GM12865 (cell line): ENCODE data around the gene TPD52L3.
A peak's percentile ranks its signal among the peaks of the same experiment; 100 is the strongest.

Experiments
- DNase-seq: peaks from one replicate; pipeline ENCODE4 v3.0.0; 2010; ENCODE audit warnings: low read depth
- H3K4me3 ChIP-seq: 2 replicates; pipeline ENCODE4 v1.5.1; 2011; ENCODE audit warnings: mild to moderate bottlenecking, low read depth, low read length, control low read depth
- CTCF ChIP-seq: IDR thresholded peaks from 2 replicates; pipeline ENCODE4 v1.5.1; 2011; ENCODE audit warnings: low read length, control low read depth, low read depth, inconsistent platforms; ENCODE audit not compliant: insufficient read depth; ENCODE audit errors: missing control alignments

The TPD52L3 gene

GRCh38 chr9:6328103-6328502, at the start of gene TPD52L3:
Gene TPD52L3, plus strand, starts transcription at chr9:6328375. Its CDS starts 221 bp downstream, at chr9:6328596.
- DNase-seq, result no peak
- no peak for TF ChIP-seq CTCF
- H3K4me3 ChIP-seq, result no peak within 1 kb of the TSS

DNA sequence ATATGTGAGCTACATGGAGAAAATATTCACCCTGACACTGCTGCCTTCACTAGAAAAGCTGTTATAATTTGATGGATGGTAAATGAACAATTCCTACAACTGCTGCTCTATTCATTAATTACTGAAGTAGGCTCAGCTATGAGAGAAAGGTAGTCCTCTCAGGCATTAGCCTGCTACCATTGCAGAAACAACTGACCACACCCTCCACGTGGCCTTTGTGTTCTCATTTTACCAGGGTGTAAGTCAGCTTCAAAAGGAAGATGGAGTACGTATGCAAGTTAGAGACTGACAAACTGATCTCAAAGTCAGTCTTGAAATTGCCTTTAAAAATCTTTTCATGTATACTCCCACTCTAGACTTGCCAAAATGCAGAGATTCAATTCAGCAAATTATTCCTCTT, 26.3 kb upstream of the TPD52L3 start:
- no peak for TF ChIP-seq CTCF
- no peak for DNase-seq
- H3K4me3 ChIP-seq, result no peak overlapping the region

- no peak for DNase-seq
- no peak for TF ChIP-seq CTCF
- no peak overlapping the region for H3K4me3 ChIP-seq
Measured at GRCh38 chr9:6302417-6302816, 25.8 kb upstream of the TPD52L3 start.

DNA sequence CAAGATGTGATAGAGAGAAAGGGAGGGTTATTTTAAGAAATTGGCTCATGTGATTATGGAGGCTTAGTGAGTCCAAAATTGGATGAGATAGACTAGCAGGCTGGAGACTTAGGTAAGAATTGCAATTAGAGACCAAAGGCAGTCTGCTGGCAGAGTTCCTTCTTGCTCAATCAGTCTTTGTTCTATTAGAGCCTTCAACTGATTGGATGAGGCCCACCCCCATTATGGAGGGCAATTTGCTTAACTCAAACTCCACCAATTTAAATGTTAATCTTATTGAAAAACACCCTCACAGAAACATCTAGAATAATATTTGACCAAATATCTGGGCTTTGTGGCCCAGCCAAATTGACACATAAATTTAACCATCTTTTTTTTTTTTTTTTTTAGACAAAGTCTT, 23.9 kb upstream of the TPD52L3 start:
- DNase-seq, result no peak
- H3K4me3 ChIP-seq, result no peak overlapping the region
- no peak for TF ChIP-seq CTCF

GRCh38 chr9:6305954-6306563, 22.1 kb upstream of the TPD52L3 start:
- no peak overlapping the region for H3K4me3 ChIP-seq
- peak; percentile 37 for TF ChIP-seq CTCF
- peak; percentile 58 for DNase-seq

DNA sequence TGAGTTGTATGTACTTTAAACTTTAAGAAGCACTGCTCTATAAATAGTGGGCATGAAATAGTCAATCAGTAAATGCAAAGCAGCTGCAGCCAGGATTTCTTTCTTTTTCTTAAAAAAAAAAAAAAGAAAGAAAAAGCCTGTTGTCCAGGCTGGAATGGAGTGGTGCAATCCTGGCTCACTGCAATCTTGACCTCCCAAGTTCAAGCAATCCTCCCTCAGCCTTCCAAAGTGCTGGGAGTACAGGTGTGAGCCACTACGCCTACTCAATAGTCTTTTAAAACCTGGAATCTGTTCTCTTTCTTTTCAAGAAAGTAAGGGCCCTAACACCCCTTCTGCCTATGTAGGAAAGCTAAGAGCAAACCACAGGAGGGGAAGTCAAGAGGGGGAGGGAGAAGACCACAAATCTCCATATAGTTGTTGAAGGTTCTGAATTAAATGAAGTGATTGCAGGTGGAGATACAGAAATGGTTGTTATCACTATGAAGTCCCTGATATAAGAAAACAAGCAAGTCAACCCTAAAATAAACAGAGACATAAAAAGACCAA, 20.6 kb upstream of the TPD52L3 start:
- no peak for TF ChIP-seq CTCF
- no peak for DNase-seq
- no peak overlapping the region for H3K4me3 ChIP-seq
